ENCODE results near the gene GFRA3.
"Not testable (repeated sequence)": the region's sequence is repeated elsewhere in the genome, so short reads cannot be mapped to it uniquely, and the experiment has no call there.

DNA sequence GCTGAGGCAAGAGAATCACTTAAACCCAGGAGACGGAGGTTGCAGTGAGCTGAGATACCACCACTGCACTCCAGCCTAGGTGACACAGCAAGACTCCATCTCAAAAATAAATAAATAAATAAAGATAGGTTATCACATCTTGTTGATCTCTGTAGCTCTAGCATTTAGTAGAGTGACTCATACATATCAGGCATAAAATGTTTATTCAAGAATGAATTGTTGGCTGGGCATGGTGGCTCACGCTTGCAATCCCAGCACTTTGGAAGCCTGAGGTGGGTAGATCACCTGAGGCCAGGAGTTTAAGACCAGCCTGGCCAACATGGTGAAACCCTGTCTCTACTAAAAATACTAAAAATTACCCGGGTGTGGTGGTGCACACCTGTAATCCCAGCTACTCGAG lies 43.8 kb upstream of the GFRA3 start:
- TF ChIP-seq EZH2 (IDR thresholded peaks at IDR 0.05); POLR2AphosphoS5 (IDR thresholded peaks at IDR 0.05; ENCODE audit: borderline replicate concordance, low read depth, low read length): not testable (repeated sequence)
